Smooth muscle cell (in vitro differentiated cells): Measurements from ENCODE around the gene RNF207. TPM values are rescaled to one million over a fixed set of nuclear protein-coding genes. Genes with fewer than 3 reads are reported as not detected.

Experiments used
- DNase-seq: peaks from one replicate; lab custom pipeline; 2025; ENCODE audit not compliant: unreplicated experiment; lab: John Stamatoyannopoulos, UW
- H2AFZ ChIP-seq: fragments of 200-600 bp; sonication (generic); 2 replicates; pipeline ENCODE4 v1.6.0; 2016; ENCODE audit warnings: antibody characterized with exemption, low read depth, mild to moderate bottlenecking
- H3F3A ChIP-seq: fragments of 200-600 bp; sonication (generic); 2 replicates; pipeline ENCODE4 v1.6.0; 2017; ENCODE audit warnings: antibody characterized with exemption, low read depth
- H3K27ac ChIP-seq: fragments of 200-600 bp; sonication (generic); 2 replicates; pipeline ENCODE4 v1.5.1; 2016; ENCODE audit warnings: low read depth, mild to moderate bottlenecking
- H3K27me3 ChIP-seq: fragments of 200-600 bp; sonication (generic); 2 replicates; pipeline ENCODE4 v1.6.1; 2016; ENCODE audit warnings: low read depth, mild to moderate bottlenecking
- H3K36me3 ChIP-seq: fragments of 200-600 bp; sonication (generic); 2 replicates; pipeline ENCODE4 v1.5.1; 2016; ENCODE audit warnings: low read depth
- H3K4me1 ChIP-seq: fragments of 200-600 bp; sonication (generic); 2 replicates; pipeline ENCODE4 v1.5.1; 2016; ENCODE audit warnings: low read depth
- H3K4me2 ChIP-seq: fragments of 200-600 bp; sonication (generic); 2 replicates; pipeline ENCODE4 v1.6.0; 2016; ENCODE audit warnings: mild to moderate bottlenecking
- H3K4me3 ChIP-seq: fragments of 200-600 bp; sonication (generic); 2 replicates; pipeline ENCODE4 v1.5.1; 2016; ENCODE audit warnings: mild to moderate bottlenecking
- H3K79me2 ChIP-seq: fragments of 200-600 bp; sonication (generic); 2 replicates; pipeline ENCODE4 v1.6.0; 2016; ENCODE audit warnings: low read depth, mild to moderate bottlenecking
- H3K9ac ChIP-seq: fragments of 200-600 bp; sonication (generic); 2 replicates; pipeline ENCODE4 v1.6.0; 2016; ENCODE audit warnings: low read depth
- H3K9me3 ChIP-seq: fragments of 200-600 bp; sonication (generic); replicated peaks from 2 replicates; pipeline ENCODE4 v1.5.1; 2016; ENCODE audit warnings: low read depth
- H4K20me1 ChIP-seq: fragments of 200-600 bp; sonication (generic); 2 replicates; pipeline ENCODE4 v1.6.0; 2016; ENCODE audit warnings: low read depth
- CTCF ChIP-seq: fragments of 200-600 bp; sonication (generic); IDR thresholded peaks from 2 replicates; pipeline ENCODE4 v1.5.1; 2017; ENCODE audit warnings: borderline replicate concordance, mild to moderate bottlenecking, antibody characterized with exemption; ENCODE audit not compliant: insufficient read depth, poor library complexity, severe bottlenecking
- WGBS: methylation state at CpG from one replicate; pipeline ENCODE4 v1.1.7; 2016; ENCODE audit warnings: low lambda C conversion rate; 5-methylcytosine and 5-hydroxymethylcytosine counted together
- polyA plus RNA-seq: library from polyadenylated mRNA; unstranded; fragments of >200 nt; fragmentation: Nextera tagmentation; extraction: Ambion mirVana; gene quantifications from 2 replicates; pipeline ENCODE4 v1.2.1, GENCODE V29; 2016
- total RNA-seq: library from RNA; depleted of rRNA; stranded (reverse); fragments of >200 nt; gene quantifications from 2 replicates; pipeline ENCODE4 v1.2.3, GENCODE V29; 2014

RNF207 gene
- total and polyA plus RNA-seq, 2 experiments from 2014 or later: 1.8 to 2.0 TPM

- WGBS: 85% methylated on average over 17 of the region's 19 CpGs
- H3K36me3 ChIP-seq: no peaks in the 10 kb centered on the region
Observed at GRCh38 chr1:6166655-6167390, 39.1 kb upstream of the RNF207 start.

GRCh38 chr1:6167391-6168303 is 38.3 kb upstream of the RNF207 start:
- no peak overlapping the region for H3K27ac ChIP-seq
- no peak for DNase-seq
- no peak overlapping the region for H3K4me3 ChIP-seq
- H3K9me3 ChIP-seq: no peaks in the 10 kb centered on the region
- no peak for TF ChIP-seq CTCF
- H3K79me2 ChIP-seq: no peaks in the 10 kb centered on the region
- H3K9ac ChIP-seq: no peak overlapping the region
- 92% methylated on average over 34 of the region's 34 CpGs for WGBS
- H3K36me3 ChIP-seq: no peaks in the 10 kb centered on the region
- H3F3A ChIP-seq: no peaks in the 10 kb centered on the region
- H3K4me2 ChIP-seq: no peak overlapping the region
- no peak overlapping the region for H2AFZ ChIP-seq
- no peaks in the 10 kb centered on the region for H3K4me1 ChIP-seq
- H3K27me3 ChIP-seq: peaks cover 15% of the 10 kb centered on the region
- no peaks in the 10 kb centered on the region for H4K20me1 ChIP-seq

More at GRCh38 chr1:6166655-6167390, 39.1 kb upstream of the RNF207 start:
- Histone ChIP-seq H3K9me3 (no peaks in the 10 kb centered on the region), H3F3A (no peaks in the 10 kb centered on the region), H4K20me1 (no peaks in the 10 kb centered on the region), H3K4me3 (no peak overlapping the region), H3K4me2 (no peak overlapping the region), H3K27ac (no peak overlapping the region), H3K9ac (no peak overlapping the region), H3K4me1 (no peaks in the 10 kb centered on the region), H3K27me3 (peaks cover 15% of the 10 kb centered on the region), H2AFZ (no peak overlapping the region), H3K79me2 (no peaks in the 10 kb centered on the region)
- DNase-seq: no peak
- TF ChIP-seq CTCF: no peak

- no peaks in the 10 kb centered on the region for H3K79me2 ChIP-seq
- DNase-seq: no peak
- H3K27ac ChIP-seq: no peak overlapping the region
- H3F3A ChIP-seq: no peaks in the 10 kb centered on the region
- H3K27me3 ChIP-seq: peaks cover 15% of the 10 kb centered on the region
- H2AFZ ChIP-seq: no peak overlapping the region
- 88% methylated on average over 18 of the region's 18 CpGs for WGBS
- no peaks in the 10 kb centered on the region for H3K36me3 ChIP-seq
- H3K9ac ChIP-seq: no peak overlapping the region
- H3K9me3 ChIP-seq: no peaks in the 10 kb centered on the region
- H3K4me1 ChIP-seq: no peaks in the 10 kb centered on the region
- no peak overlapping the region for H3K4me2 ChIP-seq
- TF ChIP-seq CTCF: no peak
- no peak overlapping the region for H3K4me3 ChIP-seq
- H4K20me1 ChIP-seq: no peaks in the 10 kb centered on the region
Observed at GRCh38 chr1:6168947-6169586, 36.9 kb upstream of the RNF207 start.
